ENCODE data around the gene ABCB10.

Gene ABCB10

GRCh38 chr1:229509576-229509975 is 48.9 kb downstream of the ABCB10 start:
- H3K36me3 ChIP-seq = peaks cover 14% of the 10 kb centered on the region
- no peaks in the 10 kb centered on the region; the same call in 1 of the 2 replicates for H4K20me1 ChIP-seq
- H3K27ac ChIP-seq = no peak overlapping the region
- H3K27me3 ChIP-seq = no peaks in the 10 kb centered on the region
- H3K9ac ChIP-seq = no peak overlapping the region
- TF ChIP-seq Cebpa-rat (IDR thresholded peaks at IDR 0.05) = no peak
- no peak overlapping the region for H3K4me3 ChIP-seq
- H3K4me1 ChIP-seq = peaks cover 31% of the 10 kb centered on the region
- no peaks in the 10 kb centered on the region for H3K9me3 ChIP-seq
- peak overlapping the region; percentile 89 for H3K4me2 ChIP-seq

- Histone ChIP-seq H3K9ac (peak overlapping the region; percentile 92), H3K27ac (peak overlapping the region; percentile 90), H3K9me3 (no peaks in the 10 kb centered on the region), H3K36me3 (peaks cover 17% of the 10 kb centered on the region), H3K27me3 (no peaks in the 10 kb centered on the region), H3K4me2 (peak overlapping the region; percentile 89), H3K4me1 (peaks cover 31% of the 10 kb centered on the region), H4K20me1 (no peaks in the 10 kb centered on the region; the same call in 1 of the 2 replicates), H3K4me3 (peak overlapping the region; percentile 96)
- TF ChIP-seq Cebpa-rat (IDR thresholded peaks at IDR 0.05) = no peak
These were observed 49.6 kb downstream of the ABCB10 start for GRCh38 chr1:229508823-229509337.

GRCh38 chr1:229507951-229508822 is 50.3 kb downstream of the ABCB10 start, which contains the start of gene NUP133:
Gene NUP133, minus strand, starts transcription at chr1:229508341. Its CDS starts 92 bp downstream, at chr1:229508249.
- Histone ChIP-seq H4K20me1 (no peaks in the 10 kb centered on the region; the same call in 1 of the 2 replicates), H3K4me3 (peak within 1 kb of the TSS; percentile 96), H3K27ac (peak within 1 kb of the TSS; percentile 90), H3K4me2 (peak within 1 kb of the TSS; percentile 89), H3K4me1 (peaks cover 31% of the 10 kb centered on the region), H3K36me3 (peaks cover 20% of the 10 kb centered on the region), H3K27me3 (no peaks in the 10 kb centered on the region), H3K9me3 (no peaks in the 10 kb centered on the region), H3K9ac (peak within 1 kb of the TSS; percentile 92)
- TF ChIP-seq Cebpa-rat (IDR thresholded peaks at IDR 0.05) = no peak

- TF ChIP-seq Cebpa-rat (IDR thresholded peaks at IDR 0.05) = no peak
- Histone ChIP-seq H3K36me3 (peaks cover 26% of the 10 kb centered on the region), H3K27ac (peak overlapping the region; percentile 90)
These were observed 51.0 kb downstream of the ABCB10 start for GRCh38 chr1:229507502-229507901.

GRCh38 chr1:229506633-229507032 is 51.9 kb downstream of the ABCB10 start:
- Histone ChIP-seq H3K4me3 (peak overlapping the region; percentile 96; the same call in 1 of the 2 replicates), H4K20me1 (no peaks in the 10 kb centered on the region; the same call in 1 of the 2 replicates), H3K9me3 (no peaks in the 10 kb centered on the region), H3K4me2 (peak overlapping the region; percentile 89), H3K36me3 (peaks cover 35% of the 10 kb centered on the region), H3K27me3 (no peaks in the 10 kb centered on the region), H3K9ac (no peak overlapping the region; the same call in 1 of the 2 replicates), H3K4me1 (peaks cover 31% of the 10 kb centered on the region), H3K27ac (no peak overlapping the region)
- no peak for TF ChIP-seq Cebpa-rat (IDR thresholded peaks at IDR 0.05)

More at GRCh38 chr1:229507502-229507901, 51.0 kb downstream of the ABCB10 start:
- Histone ChIP-seq H3K4me3 (peak overlapping the region; percentile 96), H3K4me2 (peak overlapping the region; percentile 89), H4K20me1 (no peaks in the 10 kb centered on the region; the same call in 1 of the 2 replicates), H3K4me1 (peaks cover 31% of the 10 kb centered on the region), H3K27me3 (no peaks in the 10 kb centered on the region), H3K9ac (peak overlapping the region; percentile 92), H3K9me3 (no peaks in the 10 kb centered on the region)

- Histone ChIP-seq H3K27me3 (no peaks in the 10 kb centered on the region), H3K4me3 (no peak overlapping the region), H3K9ac (no peak overlapping the region), H3K4me1 (no peaks in the 10 kb centered on the region), H3K27ac (no peak overlapping the region), H4K20me1 (no peaks in the 10 kb centered on the region), H3K9me3 (no peaks in the 10 kb centered on the region), H3K36me3 (peaks cover 98% of the 10 kb centered on the region), H3K4me2 (no peak overlapping the region)
- TF ChIP-seq Cebpa-rat (IDR thresholded peaks at IDR 0.05) = no peak
These were observed 62.7 kb downstream of the ABCB10 start for GRCh38 chr1:229495782-229496181.

- no peak overlapping the region for H3K9ac ChIP-seq
- H3K4me1 ChIP-seq = no peaks in the 10 kb centered on the region
- no peak for TF ChIP-seq Cebpa-rat (IDR thresholded peaks at IDR 0.05)
- no peaks in the 10 kb centered on the region for H3K9me3 ChIP-seq
- peaks cover 5% of the 10 kb centered on the region; the same call in 1 of the 2 replicates for H4K20me1 ChIP-seq
- no peaks in the 10 kb centered on the region for H3K27me3 ChIP-seq
- no peak overlapping the region for H3K27ac ChIP-seq
- H3K36me3 ChIP-seq = peaks cover 92% of the 10 kb centered on the region
- H3K4me2 ChIP-seq = no peak overlapping the region
- H3K4me3 ChIP-seq = no peak overlapping the region
These were observed 71.3 kb downstream of the ABCB10 start for GRCh38 chr1:229487181-229487580.

GRCh38 chr1:229485318-229485717 is 73.2 kb downstream of the ABCB10 start:
- Histone ChIP-seq H3K9ac (no peak overlapping the region), H3K4me1 (peaks cover 16% of the 10 kb centered on the region), H3K27me3 (no peaks in the 10 kb centered on the region), H3K4me3 (no peak overlapping the region), H3K4me2 (no peak overlapping the region), H3K36me3 (peaks cover 84% of the 10 kb centered on the region), H4K20me1 (peaks cover 5% of the 10 kb centered on the region; the same call in 1 of the 2 replicates), H3K9me3 (no peaks in the 10 kb centered on the region), H3K27ac (no peak overlapping the region)
- TF ChIP-seq Cebpa-rat (IDR thresholded peaks at IDR 0.05) = no peak

GRCh38 chr1:229482511-229482910 is 76.0 kb downstream of the ABCB10 start:
- Histone ChIP-seq H3K27ac (no peak overlapping the region), H3K9me3 (no peaks in the 10 kb centered on the region), H4K20me1 (peaks cover 5% of the 10 kb centered on the region; the same call in 1 of the 2 replicates), H3K4me2 (no peak overlapping the region), H3K9ac (no peak overlapping the region), H3K27me3 (no peaks in the 10 kb centered on the region), H3K36me3 (peaks cover 80% of the 10 kb centered on the region), H3K4me1 (peaks cover 34% of the 10 kb centered on the region), H3K4me3 (no peak overlapping the region)
- TF ChIP-seq Cebpa-rat (IDR thresholded peaks at IDR 0.05) = no peak

- Histone ChIP-seq H3K9me3 (no peaks in the 10 kb centered on the region), H3K4me2 (peak overlapping the region; percentile 62), H3K36me3 (peaks cover 80% of the 10 kb centered on the region), H3K27ac (peak overlapping the region; percentile 56), H3K4me1 (peaks cover 34% of the 10 kb centered on the region), H3K27me3 (no peaks in the 10 kb centered on the region), H4K20me1 (peaks cover 5% of the 10 kb centered on the region; the same call in 1 of the 2 replicates), H3K9ac (no peak overlapping the region), H3K4me3 (no peak overlapping the region)
- TF ChIP-seq Cebpa-rat (IDR thresholded peaks at IDR 0.05) = no peak
These were observed 78.0 kb downstream of the ABCB10 start for GRCh38 chr1:229480495-229480894.
